Measurements from ENCODE around the gene PSME3IP1. TPM values are rescaled to one million over a fixed set of nuclear protein-coding genes. Genes with fewer than 3 reads are reported as not detected.
"Not testable (repeated sequence)": the region's sequence is repeated elsewhere in the genome, so short reads cannot be mapped to it uniquely, and the experiment has no call there.

PSME3IP1 gene
- total and polyA plus RNA-seq, 12 donors = 32.9 to 129 (median 67.8) TPM

DNA sequence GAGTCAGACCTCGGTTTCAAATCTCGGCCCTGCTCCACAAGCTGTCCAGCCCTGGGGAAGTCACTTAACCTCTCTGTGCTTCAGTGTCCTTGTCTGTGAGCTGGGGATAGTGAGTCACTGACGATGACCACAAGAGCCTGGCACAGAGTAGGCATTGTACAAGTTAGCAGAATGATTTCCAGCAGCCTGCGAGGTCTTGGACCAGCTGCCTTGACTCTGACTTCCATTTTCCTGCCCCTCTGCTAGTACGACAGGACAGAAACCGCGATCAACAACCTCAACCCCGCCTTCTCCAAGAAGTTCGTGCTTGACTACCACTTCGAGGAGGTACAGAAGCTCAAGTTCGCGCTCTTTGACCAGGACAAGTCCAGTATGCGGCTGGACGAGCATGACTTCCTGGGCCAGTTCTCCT is 72.8 kb downstream of the PSME3IP1 start:
- peaks cover 0 to 11% of the 10 kb centered on the region in 2 donors for H3K36me3 ChIP-seq (replicated peaks in 1 of 2)
- no peaks in the 10 kb centered on the region for H3K9me3 ChIP-seq (replicated peaks in 1 of 3)
- peaks cover 0 to 21% of the 10 kb centered on the region in 2 donors for H3K4me1 ChIP-seq (replicated peaks in 1 of 2)
- peak in 1 of 7 donors; percentile 25 for DNase-seq
- TF ChIP-seq, protein P1, sequence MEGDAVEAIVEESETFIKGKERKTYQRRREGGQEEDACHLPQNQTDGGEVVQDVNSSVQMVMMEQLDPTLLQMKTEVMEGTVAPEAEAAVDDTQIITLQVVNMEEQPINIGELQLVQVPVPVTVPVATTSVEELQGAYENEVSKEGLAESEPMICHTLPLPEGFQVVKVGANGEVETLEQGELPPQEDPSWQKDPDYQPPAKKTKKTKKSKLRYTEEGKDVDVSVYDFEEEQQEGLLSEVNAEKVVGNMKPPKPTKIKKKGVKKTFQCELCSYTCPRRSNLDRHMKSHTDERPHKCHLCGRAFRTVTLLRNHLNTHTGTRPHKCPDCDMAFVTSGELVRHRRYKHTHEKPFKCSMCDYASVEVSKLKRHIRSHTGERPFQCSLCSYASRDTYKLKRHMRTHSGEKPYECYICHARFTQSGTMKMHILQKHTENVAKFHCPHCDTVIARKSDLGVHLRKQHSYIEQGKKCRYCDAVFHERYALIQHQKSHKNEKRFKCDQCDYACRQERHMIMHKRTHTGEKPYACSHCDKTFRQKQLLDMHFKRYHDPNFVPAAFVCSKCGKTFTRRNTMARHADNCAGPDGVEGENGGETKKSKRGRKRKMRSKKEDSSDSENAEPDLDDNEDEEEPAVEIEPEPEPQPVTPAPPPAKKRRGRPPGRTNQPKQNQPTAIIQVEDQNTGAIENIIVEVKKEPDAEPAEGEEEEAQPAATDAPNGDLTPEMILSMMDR (IDR thresholded peaks at IDR 0.05) = no peak
- no peak for TF ChIP-seq POLR2A (IDR thresholded peaks at IDR 0.05)
- no peak overlapping the region for H3K4me3 ChIP-seq
- WGBS, 4 donors = 80 to 85% (median 82%) methylated on average over 8 to 14 of the region's 14 CpGs
- H3K27ac ChIP-seq = peak overlapping the region in 1 of 5 donors; percentile 34
- intact Hi-C loops (cut with DNase I) = no loop called here
- no peaks in the 10 kb centered on the region for H3K27me3 ChIP-seq

DNA sequence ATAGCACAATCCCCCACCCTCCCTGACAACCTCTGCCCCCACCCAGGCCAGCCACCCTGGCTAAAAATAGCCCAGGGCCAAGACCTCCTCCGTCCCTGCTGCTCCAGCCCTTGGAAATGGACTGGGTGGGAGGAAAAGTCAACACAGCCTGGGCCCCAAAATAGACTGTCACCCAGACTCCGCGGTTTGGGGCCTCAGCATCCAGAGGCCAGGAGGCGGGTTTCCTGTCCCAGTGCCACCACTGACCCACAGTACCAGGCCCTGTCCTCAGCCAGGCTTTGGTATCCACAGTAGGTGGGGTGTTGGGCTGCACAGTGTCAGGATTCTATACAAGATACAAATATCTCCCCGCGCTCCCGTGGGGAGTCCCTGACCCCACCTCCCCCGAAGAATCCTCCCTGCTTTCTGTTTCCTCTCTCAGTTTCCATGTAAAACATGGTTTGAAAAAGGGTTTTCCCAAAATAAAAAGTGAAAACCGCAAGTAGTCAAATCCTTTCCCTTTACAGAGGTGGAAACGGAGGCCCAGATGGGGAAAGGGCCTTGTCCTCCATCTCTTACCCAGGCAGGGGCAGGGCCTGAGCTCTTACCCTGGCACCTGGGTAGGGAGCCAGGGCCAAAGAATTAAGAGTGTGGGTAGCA is 73.3 kb downstream of the PSME3IP1 start:
- H3K9me3 ChIP-seq (replicated peaks in 1 of 3) = no peaks in the 10 kb centered on the region
- H3K4me3 ChIP-seq = no peak overlapping the region
- H3K4me1 ChIP-seq (replicated peaks in 1 of 2) = peaks cover 0 to 21% of the 10 kb centered on the region in 2 donors
- peaks cover 0 to 9% of the 10 kb centered on the region in 2 donors for H3K36me3 ChIP-seq (replicated peaks in 1 of 2)
- intact Hi-C loops (cut with DNase I) = no loop called here
- WGBS, 4 donors = 52 to 77% (median 60%) methylated on average over 6 to 10 of the region's 10 CpGs
- H3K27ac ChIP-seq = peak overlapping the region in 1 of 5 donors; percentile 34
- no peaks in the 10 kb centered on the region for H3K27me3 ChIP-seq
- DNase-seq = no peak
- no peak for TF ChIP-seq POLR2A (IDR thresholded peaks at IDR 0.05)
- TF ChIP-seq, protein P1 (IDR thresholded peaks at IDR 0.05) = no peak

DNA sequence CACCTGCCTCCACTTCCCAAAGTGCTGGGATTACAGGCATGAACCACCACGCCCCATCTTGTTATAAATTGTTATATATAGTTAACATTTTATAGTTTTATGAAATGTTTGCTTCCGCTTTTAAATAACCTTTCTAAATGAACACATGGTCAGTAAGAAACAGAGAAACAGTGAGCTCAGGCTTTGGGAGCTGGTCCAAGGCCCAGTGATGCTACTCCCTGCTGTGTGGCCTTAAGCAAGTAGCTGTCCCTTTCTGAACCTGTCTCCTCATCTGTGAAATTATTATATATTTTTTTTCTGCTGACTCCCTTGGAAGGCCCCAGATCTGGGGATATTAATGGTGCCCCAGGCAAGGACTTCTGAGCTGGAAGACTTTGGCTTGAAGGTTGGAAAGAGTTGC is 74.4 kb downstream of the PSME3IP1 start:
- WGBS, 4 donors = 90 to 95% (median 92%) methylated on average over 2 of the region's 2 CpGs
- no peak overlapping the region for H3K27ac ChIP-seq
- no peaks in the 10 kb centered on the region for H3K9me3 ChIP-seq (replicated peaks in 1 of 3)
- no peak for TF ChIP-seq POLR2A (IDR thresholded peaks at IDR 0.05)
- TF ChIP-seq, protein P1 (IDR thresholded peaks at IDR 0.05) = no peak
- intact Hi-C loops (cut with DNase I) = no loop called here
- no peak overlapping the region for H3K4me3 ChIP-seq
- H3K27me3 ChIP-seq = no peaks in the 10 kb centered on the region
- peaks cover 0 to 3% of the 10 kb centered on the region in 2 donors for H3K36me3 ChIP-seq (replicated peaks in 1 of 2)
- peaks cover 0 to 21% of the 10 kb centered on the region in 2 donors for H3K4me1 ChIP-seq (replicated peaks in 1 of 2)
- no peak for DNase-seq

DNA sequence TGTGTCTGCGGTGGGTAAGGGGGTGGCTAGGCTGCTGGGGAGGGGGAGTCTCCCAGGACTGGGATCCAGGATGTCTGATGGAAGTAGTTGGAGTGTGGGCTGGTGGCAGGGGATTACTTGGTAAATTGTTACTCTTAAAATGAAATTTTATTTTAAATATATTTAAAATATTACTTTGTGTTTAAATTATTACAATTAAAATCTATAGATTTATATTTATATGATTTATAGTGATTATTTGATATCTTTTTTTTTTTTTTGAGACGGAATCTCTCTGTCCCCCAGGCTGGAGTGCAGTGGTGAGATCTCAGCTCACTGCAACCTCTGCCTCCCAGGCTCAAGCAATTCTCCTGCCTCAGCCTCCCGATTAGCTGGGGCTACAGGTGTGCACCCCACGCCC is 74.9 kb downstream of the PSME3IP1 start:
- H3K27me3 ChIP-seq = no peaks in the 10 kb centered on the region
- H3K4me3 ChIP-seq = no peak overlapping the region
- peaks cover 0 to 3% of the 10 kb centered on the region in 2 donors for H3K36me3 ChIP-seq (replicated peaks in 1 of 2)
- DNase-seq = no peak
- peaks cover 0 to 21% of the 10 kb centered on the region in 2 donors for H3K4me1 ChIP-seq (replicated peaks in 1 of 2)
- WGBS, 4 donors = 92 to 97% (median 96%) methylated on average over 4 of the region's 4 CpGs
- H3K27ac ChIP-seq = no peak overlapping the region
- no peak for TF ChIP-seq POLR2A (IDR thresholded peaks at IDR 0.05)
- TF ChIP-seq, protein P1 (IDR thresholded peaks at IDR 0.05) = no peak
- no peaks in the 10 kb centered on the region for H3K9me3 ChIP-seq (replicated peaks in 1 of 3)
- intact Hi-C loops (cut with DNase I) = no loop called here

DNA sequence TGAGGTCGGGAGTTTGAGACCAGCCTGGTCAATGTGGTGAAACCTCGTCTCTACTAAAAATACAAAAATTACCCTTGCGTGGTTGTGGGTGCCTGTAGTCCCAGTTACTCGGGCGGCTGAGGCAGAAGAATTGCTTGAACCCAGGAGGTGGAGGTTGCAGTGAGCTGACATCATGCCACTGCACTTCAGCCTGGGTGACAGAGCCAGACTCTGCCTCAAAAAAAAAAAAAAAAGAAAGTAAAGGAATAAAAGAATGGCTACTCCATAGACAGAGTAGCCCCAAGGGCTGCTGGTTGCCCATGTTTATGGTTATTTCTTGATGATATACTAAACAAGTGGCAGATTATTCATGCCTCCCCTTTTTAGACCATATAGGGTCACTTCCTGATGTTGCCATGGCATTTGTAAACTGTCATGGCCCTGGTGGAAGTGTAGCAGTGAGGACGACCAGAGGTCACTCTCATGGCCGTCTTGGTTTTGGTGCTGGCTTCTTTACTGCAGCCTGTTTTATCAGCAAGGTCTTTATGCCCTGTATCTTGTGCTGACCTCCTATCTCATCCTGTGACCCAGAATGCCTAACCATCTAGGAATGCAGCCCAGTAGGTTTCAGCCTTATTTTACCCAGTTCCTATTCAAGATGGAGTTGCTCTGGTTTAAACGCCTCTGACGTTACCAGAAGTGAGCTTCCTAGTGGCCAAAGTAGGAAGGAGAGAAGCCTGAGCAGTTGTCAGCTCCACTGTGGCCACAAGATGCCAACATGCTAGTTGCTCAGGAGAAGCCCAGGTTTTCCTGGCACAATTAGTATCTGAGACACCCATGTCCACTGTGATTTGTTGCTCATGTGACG is 76.4 kb downstream of the PSME3IP1 start:
- intact Hi-C loops (cut with DNase I) = loop anchor here in 1 of 2 donors (10.0 kb wide), 1 partner anchor 305 kb away; no protein-coding TSS in a partner anchor
- H3K36me3 ChIP-seq (replicated peaks in 1 of 2); H3K4me3 ChIP-seq; H3K9me3 ChIP-seq (replicated peaks in 1 of 3); DNase-seq; H3K27me3 ChIP-seq; H3K27ac ChIP-seq: not testable (repeated sequence)
- H3K4me1 ChIP-seq (replicated peaks in 1 of 2) = peaks cover 0 to 14% of the 10 kb centered on the region in 2 donors
- 75 to 77% (median 76%) methylated on average over 10 of the region's 10 CpGs for WGBS, 4 donors

All from adrenal gland (tissue), 12 donors.